HG02943 (cell line): ENCODE data around the gene CPS1.

Source experiments
- ATAC-seq: cut with Tn5 transposase; IDR thresholded peaks from one replicate; pipeline ENCODE4 v1.9.1; 2021; ENCODE audit warnings: mild to moderate bottlenecking, low read depth, moderate library complexity; ENCODE audit not compliant: unreplicated experiment

Gene CPS1

GRCh38 chr2:210556329-210556980 is at the start of gene CPS1:
Gene CPS1 (plus strand): TSS chr2:210556599. CDS start chr2:210556734, 135 bp downstream.
- ATAC-seq = no peak

DNA sequence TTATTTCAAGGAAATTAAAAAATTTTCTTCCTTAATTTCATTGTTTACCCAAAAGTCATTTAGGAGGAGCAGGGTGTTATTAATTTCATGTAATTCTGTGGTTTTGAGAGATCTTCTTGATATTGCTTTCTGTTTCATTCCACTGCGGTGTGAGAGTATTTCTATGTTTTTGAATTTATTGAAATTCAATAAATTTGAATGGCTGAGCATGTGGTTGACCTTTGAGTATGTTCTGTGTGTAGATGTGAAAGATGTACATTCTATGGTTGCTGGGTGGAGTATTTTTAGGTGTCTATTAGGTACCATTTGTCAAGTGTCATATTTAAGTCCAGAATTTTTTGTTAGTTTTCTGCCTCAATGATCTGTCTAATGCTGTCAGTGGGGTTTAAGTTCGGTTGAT is 40.5 kb upstream of the CPS1 start:
- no peak for ATAC-seq

GRCh38 chr2:210517264-210517663 is 39.1 kb upstream of the CPS1 start:
- ATAC-seq = no peak

DNA sequence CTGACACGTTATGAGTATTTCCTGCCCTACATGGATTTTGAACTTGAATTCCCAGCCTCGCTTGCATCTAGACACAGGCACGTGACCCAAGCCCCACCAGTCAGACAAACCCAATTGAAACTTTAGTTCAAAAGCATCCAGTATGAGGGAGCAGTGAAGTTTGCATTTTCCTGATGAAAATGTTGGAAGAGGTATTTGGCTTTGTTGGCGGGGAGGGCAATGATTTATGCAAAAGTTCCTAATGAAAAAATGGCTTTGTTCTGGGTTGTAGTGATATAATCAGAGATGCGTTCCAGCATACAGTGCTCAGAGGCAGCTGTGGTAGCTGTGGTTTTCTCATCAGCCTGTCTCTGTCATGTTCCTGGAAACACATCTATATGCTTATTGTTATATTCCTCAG is 36.8 kb upstream of the CPS1 start:
- ATAC-seq = no peak

- no peak for ATAC-seq
These were observed 34.0 kb upstream of the CPS1 start for GRCh38 chr2:210522399-210522798.

- no peak for ATAC-seq
These were observed 32.6 kb upstream of the CPS1 start for GRCh38 chr2:210523650-210524289.

DNA sequence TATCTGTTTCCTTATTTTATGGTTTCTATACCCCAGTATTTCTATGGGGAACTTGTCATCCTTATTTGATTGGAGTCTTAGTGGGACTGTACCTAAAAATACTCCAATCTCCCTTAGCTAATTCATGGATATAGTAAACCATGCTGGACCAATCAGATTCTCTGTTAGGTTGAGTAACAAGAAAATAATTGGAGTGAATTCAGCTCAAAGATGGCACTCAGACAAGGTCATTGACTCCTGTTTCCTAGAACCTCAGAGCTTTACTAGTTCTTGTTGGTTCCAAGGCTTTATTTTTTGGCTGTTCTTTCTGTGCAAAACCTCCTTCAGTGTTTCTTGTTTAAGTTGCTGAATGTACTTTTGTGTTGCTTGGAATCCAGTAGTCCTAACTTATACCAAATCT is 31.9 kb upstream of the CPS1 start:
- no peak for ATAC-seq

DNA sequence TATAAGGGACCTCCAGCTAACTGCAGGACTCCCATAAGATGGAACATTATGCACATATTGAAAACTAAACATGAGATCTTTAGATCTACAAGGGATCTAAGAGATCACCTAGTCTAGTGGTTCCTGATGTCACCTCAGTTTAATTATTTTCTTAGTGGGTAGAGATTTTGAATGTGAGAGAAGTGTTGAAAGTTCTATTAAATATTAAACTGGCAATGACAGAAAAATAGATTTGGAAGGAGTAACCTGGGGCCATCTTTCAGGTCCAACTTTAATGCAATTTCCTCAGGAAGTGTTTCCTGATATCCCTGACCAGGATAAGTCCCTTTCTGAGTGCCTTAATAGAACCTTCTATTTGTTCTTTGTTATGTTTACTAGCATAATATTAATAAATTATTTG is 29.1 kb upstream of the CPS1 start:
- ATAC-seq = no peak

GRCh38 chr2:210528716-210529115 is 27.7 kb upstream of the CPS1 start:
- no peak for ATAC-seq

- ATAC-seq = no peak
These were observed 25.3 kb upstream of the CPS1 start for GRCh38 chr2:210531050-210531449.

GRCh38 chr2:210531482-210531881 is 24.9 kb upstream of the CPS1 start:
- ATAC-seq = no peak

DNA sequence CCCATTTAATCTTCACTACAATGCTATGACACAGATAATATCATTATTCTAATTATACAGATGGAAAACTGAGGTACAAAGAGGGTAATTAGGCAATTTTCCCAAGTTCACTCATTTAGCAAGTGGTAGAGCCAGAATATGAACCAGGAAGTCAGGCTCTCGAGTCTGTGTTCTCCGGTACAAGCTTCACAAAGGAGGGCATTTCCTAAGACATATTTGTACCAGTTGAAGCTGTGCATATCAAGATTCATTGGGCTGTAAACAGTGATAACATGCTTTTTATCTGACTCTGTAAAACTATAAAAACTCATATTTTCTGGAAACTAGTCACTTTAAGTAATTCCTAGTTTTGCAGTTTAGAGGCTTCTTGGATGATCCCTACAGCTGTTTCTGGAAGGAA is 23.0 kb upstream of the CPS1 start:
- ATAC-seq = no peak

DNA sequence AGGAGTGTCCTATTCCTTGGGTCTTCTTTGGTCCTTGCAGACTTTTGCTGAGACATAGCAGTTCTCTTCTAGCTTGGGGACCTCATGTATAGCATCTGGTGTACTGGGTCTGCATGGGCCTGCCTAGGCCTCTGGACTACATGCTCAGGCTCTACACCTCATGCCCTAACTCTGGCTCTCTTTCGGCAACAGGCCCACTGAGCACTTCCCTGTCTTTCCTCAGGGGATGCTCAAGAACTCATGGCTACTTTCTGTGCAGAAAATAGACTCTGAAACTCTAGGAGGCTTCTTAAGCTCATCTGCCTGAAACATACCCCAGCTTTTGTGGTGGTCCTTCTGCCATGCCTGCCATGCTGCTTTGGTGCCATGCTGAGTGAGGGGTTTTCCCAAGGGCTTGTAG is 21.5 kb upstream of the CPS1 start:
- ATAC-seq = no peak

GRCh38 chr2:210536973-210537650 is 19.3 kb upstream of the CPS1 start:
- ATAC-seq = peak; percentile 71

GRCh38 chr2:210539035-210539434 is 17.4 kb upstream of the CPS1 start:
- no peak for ATAC-seq

DNA sequence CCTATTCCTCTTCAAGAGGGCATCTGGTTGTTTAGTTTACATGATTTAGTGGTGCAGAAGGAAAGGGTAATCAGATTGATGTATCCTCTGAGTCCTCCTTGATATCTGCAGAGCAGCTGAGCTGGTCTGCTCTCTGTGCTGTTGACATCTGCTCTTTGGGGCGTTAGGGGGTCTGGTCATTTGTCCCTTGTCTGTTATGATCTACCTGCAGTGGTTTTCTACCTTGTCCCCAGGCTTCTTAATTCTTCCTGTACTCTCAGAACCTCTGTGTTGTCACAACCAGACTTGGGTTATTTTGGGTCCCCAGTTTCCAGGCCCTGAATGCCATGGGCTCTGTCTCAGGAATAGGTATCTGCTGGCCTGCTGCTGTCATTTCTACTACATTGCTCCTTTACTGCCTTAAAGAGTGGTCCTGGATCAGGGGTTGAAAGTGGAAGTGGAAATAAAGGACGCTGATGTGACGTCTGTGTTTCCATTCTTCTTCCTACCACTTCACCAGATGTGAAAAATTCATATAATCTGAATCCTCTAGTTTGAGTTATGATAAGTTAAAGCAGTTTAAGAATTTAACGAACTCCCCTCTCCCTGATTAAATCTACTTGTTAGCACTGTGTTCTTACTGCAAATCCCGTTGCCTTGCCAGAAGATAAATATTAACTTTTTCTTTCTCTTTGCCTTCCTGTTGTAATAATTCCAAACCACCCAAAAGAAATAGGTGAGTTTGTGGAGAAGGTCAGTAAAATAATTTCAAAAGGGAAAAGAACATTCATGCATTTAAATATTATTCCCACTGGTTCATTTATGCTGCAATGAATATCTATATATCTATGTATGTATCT is 16.6 kb upstream of the CPS1 start:
- no peak for ATAC-seq

GRCh38 chr2:210540471-210540870 is 15.9 kb upstream of the CPS1 start:
- ATAC-seq = no peak

- ATAC-seq = no peak
These were observed 15.5 kb upstream of the CPS1 start for GRCh38 chr2:210540900-210541289.

- no peak for ATAC-seq
These were observed 15.0 kb upstream of the CPS1 start for GRCh38 chr2:210541290-210541902.

DNA sequence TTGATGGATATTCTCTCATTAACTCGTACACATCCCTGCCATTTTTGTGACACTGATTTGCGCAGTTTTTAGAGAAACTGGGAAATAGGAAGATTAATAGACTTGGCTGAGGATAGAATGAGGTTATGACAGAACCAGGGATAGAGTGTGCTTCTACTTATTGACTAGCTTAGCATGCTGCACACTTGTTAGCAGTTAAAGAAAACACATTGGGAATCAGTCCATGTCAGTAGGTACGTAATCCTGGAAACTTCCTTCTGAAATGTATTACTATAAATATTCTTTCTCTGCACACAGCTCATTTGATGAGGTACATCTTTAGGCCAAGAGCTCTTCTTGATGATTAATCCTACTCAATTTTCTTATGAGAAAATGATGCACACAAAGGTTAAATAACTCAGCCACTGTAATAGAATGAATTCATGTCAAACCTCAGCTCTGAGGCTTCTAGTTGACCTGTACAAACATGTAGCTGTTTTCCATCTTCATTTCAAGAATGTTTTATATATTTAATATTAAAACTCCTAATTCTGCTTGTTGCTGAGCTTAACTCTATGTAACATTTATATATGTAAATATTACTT is 12.3 kb upstream of the CPS1 start:
- ATAC-seq = no peak
